IPS-20b (cell line): ENCODE results near the gene GUCY2C.

Experiments
- H3K27ac ChIP-seq: one replicate; pipeline ENCODE4 v1.5.1; 2013; ENCODE audit warnings: low read length
- H3K27me3 ChIP-seq: 2 replicates; pipeline ENCODE4 v1.6.1; 2013; ENCODE audit warnings: mild to moderate bottlenecking, low read length, inconsistent platforms; ENCODE audit not compliant: insufficient read depth
- H3K36me3 ChIP-seq: 2 replicates; pipeline ENCODE4 v1.6.1; 2013; ENCODE audit warnings: low read depth, mild to moderate bottlenecking, inconsistent platforms, low read length, moderate library complexity; ENCODE audit not compliant: insufficient read depth
- H3K4me1 ChIP-seq: 2 replicates; pipeline ENCODE4 v1.6.1; 2013; ENCODE audit warnings: mild to moderate bottlenecking, control low read depth, inconsistent platforms, low read length, moderate library complexity; ENCODE audit not compliant: insufficient read depth
- H3K4me3 ChIP-seq: 2 replicates; pipeline ENCODE4 v1.5.1; 2013; ENCODE audit warnings: mild to moderate bottlenecking, low read length, inconsistent platforms
- H3K9ac ChIP-seq: 2 replicates; pipeline ENCODE4 v1.6.1; 2013; ENCODE audit warnings: low read depth, mild to moderate bottlenecking, inconsistent platforms, low read length, moderate library complexity
- H3K9me3 ChIP-seq: 2 replicates; pipeline ENCODE4 v1.6.1; 2013; ENCODE audit warnings: mild to moderate bottlenecking, low read depth, low read length, inconsistent platforms; ENCODE audit not compliant: insufficient read depth

Gene GUCY2C

DNA sequence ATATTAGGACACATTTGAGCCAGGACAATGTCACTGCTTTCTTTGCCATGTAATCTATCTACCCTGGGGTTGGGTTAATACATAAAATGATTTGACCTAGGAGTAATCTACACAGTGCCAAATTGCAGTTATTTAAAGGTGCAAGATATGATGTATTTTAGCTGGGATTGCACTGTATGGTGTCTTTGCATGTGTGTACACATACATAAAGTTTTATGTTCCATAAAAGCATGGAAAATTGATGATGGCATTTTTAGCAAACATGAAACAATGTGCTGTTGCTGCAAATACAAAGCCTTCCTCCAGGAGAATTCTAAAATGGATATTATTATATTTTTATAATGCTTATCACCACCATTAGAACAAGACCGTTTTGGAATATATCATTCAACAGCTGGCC, 104.7 kb downstream of the GUCY2C start:
- H3K27me3 ChIP-seq, result no peaks in the 10 kb centered on the region
- no peaks in the 10 kb centered on the region for H3K4me1 ChIP-seq
- no peak overlapping the region for H3K9ac ChIP-seq
- no peaks in the 10 kb centered on the region for H3K36me3 ChIP-seq
- H3K4me3 ChIP-seq, result no peak overlapping the region
- H3K27ac ChIP-seq, result no peak overlapping the region
- H3K9me3 ChIP-seq, result no peaks in the 10 kb centered on the region

DNA sequence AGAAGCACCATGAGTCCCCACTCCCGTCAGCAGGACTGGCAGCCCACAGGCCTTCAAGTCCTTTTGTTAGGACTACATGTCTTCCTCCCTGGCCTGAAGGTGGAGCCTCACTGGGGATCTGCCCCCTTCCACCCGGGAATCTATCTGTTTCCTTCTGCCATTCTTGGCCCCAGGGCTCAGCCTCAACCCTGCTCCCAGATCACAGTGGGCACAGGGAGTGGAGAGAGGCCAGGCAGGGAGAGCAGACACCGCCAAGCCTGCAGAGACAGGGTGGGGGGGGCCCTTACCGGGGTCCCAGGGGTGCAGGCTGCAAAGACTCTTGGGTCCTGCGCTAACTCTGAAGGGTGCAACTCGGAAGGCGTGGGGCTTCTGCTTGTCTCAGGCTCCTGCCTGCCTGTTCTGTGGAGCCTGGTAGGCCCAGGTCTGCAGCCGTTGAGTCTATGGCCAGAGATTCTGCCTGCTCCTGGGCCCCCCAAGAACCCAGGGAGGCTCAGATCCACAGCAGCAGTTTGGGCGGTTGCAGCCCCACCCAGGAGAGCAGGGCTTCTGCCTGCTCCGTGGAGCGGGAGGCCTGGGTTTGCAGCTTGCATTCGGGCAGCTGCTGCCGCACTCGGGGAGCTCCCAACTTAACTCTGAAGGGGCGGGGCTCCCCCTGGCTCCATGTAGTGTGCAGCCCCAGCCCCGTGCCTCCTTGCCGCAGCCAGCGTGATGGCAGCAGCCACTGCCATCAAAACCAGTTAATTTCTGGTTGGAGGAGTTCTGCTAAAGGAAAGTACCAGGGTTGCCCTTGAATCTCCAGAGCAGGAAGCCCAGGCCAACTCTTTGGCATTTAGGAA, 107.0 kb downstream of the GUCY2C start:
- H3K27ac ChIP-seq, result no peak overlapping the region
- H3K27me3 ChIP-seq, result no peaks in the 10 kb centered on the region
- H3K4me1 ChIP-seq, result no peaks in the 10 kb centered on the region
- H3K36me3 ChIP-seq, result no peaks in the 10 kb centered on the region
- no peaks in the 10 kb centered on the region for H3K9me3 ChIP-seq
- H3K4me3 ChIP-seq, result no peak overlapping the region
- H3K9ac ChIP-seq, result no peak overlapping the region

DNA sequence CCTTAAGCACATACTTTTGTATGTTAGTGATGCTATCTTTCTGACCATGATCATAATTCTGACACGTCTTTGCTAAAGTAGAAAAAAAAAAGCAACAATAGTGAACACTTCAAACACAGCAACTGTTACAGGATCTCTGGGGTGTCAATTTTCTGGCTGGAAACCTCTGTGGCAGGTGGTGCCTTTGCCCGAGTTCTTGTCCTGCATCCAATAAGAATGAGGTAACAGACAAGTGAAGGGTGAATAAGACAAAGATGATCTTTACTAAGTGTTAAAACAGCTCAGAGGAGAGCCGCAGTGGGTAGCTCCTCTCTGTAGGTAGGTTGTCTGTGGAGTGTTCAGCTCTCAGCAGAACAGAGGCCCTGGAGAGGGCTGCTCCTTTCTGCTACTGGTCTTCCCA, 107.8 kb downstream of the GUCY2C start:
- H3K9ac ChIP-seq, result no peak overlapping the region
- no peak overlapping the region for H3K4me3 ChIP-seq
- H3K27ac ChIP-seq, result no peak overlapping the region
- no peaks in the 10 kb centered on the region for H3K4me1 ChIP-seq
- no peaks in the 10 kb centered on the region for H3K36me3 ChIP-seq
- H3K9me3 ChIP-seq, result no peaks in the 10 kb centered on the region
- H3K27me3 ChIP-seq, result no peaks in the 10 kb centered on the region

DNA sequence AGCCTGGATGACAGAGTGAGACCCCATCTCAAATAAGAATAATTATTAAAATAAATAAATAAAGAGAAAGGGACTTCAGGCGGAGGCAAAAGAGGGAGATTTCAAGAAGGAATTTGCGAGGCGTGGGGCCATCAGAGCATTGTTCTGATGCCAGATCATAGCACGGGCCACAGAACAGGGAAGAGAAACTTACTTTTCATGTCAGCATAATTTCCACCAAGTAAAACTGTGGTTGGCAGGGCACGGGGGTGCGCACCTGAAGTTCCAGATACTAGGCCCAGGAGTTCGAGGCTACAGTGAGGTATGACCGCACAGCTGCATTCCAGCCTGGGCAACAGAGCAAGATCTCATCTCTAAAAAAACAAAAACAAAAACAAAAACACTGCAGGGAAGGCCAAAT, 117.8 kb downstream of the GUCY2C start:
- Histone ChIP-seq H3K4me3 (no peak overlapping the region), H3K27ac (no peak overlapping the region), H3K9ac (no peak overlapping the region), H3K4me1 (no peaks in the 10 kb centered on the region), H3K36me3 (no peaks in the 10 kb centered on the region), H3K27me3 (no peaks in the 10 kb centered on the region), H3K9me3 (no peaks in the 10 kb centered on the region)

DNA sequence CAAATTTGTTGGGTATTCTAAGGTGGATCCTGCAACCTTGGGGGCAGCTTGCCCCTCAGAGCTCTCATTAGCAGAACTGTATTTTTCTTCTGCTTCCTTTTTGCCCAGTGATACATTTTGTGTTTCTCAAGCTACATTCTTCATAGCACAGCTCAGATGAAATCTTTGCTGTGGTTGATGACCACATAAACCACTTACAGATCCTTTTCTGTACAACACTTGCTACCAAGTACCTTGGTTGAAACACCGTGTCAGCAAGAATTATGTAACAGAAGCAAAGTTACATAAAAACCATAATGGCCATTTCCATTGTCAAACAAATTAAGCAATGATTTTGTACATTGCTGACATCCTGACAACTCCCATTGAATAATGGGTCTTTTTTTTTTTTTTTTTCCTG, 119.1 kb downstream of the GUCY2C start:
- no peak overlapping the region for H3K4me3 ChIP-seq
- H3K27me3 ChIP-seq, result no peaks in the 10 kb centered on the region
- H3K36me3 ChIP-seq, result no peaks in the 10 kb centered on the region
- no peaks in the 10 kb centered on the region for H3K4me1 ChIP-seq
- no peaks in the 10 kb centered on the region for H3K9me3 ChIP-seq
- H3K9ac ChIP-seq, result no peak overlapping the region
- no peak overlapping the region for H3K27ac ChIP-seq

DNA sequence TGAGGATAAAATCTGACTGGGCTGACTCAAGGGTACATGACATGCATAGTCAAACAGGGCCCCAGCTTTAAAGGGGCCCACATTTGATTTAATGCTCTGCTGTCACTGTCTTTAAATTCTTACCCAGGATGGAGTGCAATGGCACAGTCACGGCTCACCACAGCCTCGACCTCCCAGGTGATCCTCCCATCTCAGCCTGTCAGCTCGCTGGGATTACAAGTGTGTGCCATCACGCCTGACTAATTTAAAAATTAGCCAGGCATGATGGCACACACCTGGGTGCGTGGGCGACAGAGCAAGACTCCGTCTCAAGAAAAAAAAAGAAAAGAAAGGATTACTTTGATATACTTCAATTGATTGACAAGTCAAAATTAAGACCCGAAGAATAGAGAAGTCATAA, 119.5 kb downstream of the GUCY2C start:
- Histone ChIP-seq H3K4me1 (no peaks in the 10 kb centered on the region), H3K36me3 (no peaks in the 10 kb centered on the region), H3K4me3 (no peak overlapping the region), H3K27ac (no peak overlapping the region), H3K9ac (no peak overlapping the region), H3K9me3 (no peaks in the 10 kb centered on the region), H3K27me3 (no peaks in the 10 kb centered on the region)

DNA sequence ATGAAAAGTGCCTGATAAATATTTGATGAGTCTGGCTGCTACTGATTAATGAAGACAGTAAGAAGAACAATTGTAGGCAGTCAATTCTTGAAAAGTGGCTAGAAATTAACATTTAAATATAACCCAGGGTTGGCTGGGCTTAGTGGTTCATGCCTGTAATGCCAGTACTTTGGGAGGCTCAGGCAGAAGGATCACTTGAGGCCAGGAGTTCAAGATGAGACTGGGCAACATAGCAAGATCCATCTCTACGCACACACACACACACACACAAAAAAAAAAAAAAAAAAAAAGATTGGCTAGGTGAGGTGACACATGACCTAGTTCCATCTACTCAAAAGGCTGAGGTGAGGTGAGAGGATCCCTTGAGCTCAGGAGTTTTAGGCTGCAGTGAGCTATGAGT, 120.8 kb downstream of the GUCY2C start:
- H3K4me1 ChIP-seq, result no peaks in the 10 kb centered on the region
- no peak overlapping the region for H3K4me3 ChIP-seq
- H3K9me3 ChIP-seq, result no peaks in the 10 kb centered on the region
- H3K27me3 ChIP-seq, result no peaks in the 10 kb centered on the region
- no peaks in the 10 kb centered on the region for H3K36me3 ChIP-seq
- H3K27ac ChIP-seq, result no peak overlapping the region
- no peak overlapping the region for H3K9ac ChIP-seq

DNA sequence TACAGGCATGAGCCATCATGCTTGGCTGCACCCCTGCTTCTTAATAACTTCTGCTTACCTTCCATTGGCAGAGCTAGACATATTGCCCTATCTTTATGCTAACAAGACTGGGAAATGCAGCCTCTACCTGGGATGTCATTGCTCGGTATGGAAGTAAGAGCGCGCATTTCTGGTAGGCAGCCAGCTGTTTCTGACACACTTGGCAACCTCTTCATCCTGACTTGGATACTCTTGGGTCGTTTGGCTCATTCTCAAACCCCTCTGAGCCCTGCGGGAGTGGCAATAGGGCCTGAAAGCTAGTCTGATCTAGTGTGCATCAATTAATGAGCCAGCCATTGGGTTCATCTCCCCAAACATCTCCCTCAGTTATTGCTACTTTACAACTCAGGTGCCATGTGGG, 123.3 kb downstream of the GUCY2C start:
- Histone ChIP-seq H3K27ac (no peak overlapping the region), H3K9ac (no peak overlapping the region), H3K4me1 (no peaks in the 10 kb centered on the region; the same call in 1 of the 2 replicates), H3K36me3 (no peaks in the 10 kb centered on the region), H3K9me3 (no peaks in the 10 kb centered on the region), H3K4me3 (no peak overlapping the region), H3K27me3 (peaks cover 8% of the 10 kb centered on the region)

DNA sequence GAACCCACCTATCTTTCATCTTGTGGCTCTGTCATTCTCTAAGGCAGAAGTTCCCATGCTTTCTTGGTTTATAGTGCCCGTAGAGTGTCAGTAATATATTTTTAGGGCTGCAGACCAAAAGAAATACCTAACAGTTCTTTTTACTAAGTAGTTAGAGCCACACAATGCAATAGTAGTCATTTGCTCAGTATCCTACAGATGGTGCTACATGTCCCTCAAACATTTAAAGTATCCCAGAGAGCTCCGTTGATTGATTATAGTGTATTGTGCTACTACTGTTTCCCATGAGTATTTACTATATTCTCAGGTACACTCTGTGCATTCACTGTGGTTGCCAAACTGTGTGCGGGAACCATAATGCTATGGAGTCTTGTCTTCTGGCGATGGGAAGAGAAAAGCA, 124.0 kb downstream of the GUCY2C start:
- Histone ChIP-seq H3K9me3 (no peaks in the 10 kb centered on the region), H3K36me3 (no peaks in the 10 kb centered on the region), H3K27me3 (peaks cover 13% of the 10 kb centered on the region), H3K4me3 (no peak overlapping the region), H3K4me1 (no peaks in the 10 kb centered on the region; the same call in 1 of the 2 replicates), H3K9ac (no peak overlapping the region), H3K27ac (no peak overlapping the region)

DNA sequence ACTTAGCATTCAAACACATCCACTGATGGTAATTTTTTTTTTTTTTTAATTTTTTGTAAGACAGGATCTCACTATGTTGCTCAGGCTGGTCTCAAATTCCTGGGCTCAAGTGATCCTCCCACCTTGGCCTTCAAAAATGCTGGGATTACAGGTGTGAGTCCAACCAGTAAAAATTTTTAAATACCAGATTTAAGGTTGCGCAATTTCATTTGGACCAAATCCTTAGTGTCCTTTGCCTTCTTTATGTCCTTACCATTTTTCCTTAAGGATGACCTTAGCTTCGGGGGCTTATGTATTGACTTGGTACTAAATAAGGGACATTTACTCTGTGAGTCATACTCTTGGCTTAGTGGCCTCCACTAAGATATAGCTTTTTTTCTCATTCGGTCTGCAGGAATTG, 124.6 kb downstream of the GUCY2C start:
- no peaks in the 10 kb centered on the region for H3K36me3 ChIP-seq
- H3K9ac ChIP-seq, result no peak overlapping the region
- H3K4me1 ChIP-seq, result no peaks in the 10 kb centered on the region; the same call in 1 of the 2 replicates
- H3K27ac ChIP-seq, result no peak overlapping the region
- H3K27me3 ChIP-seq, result peaks cover 13% of the 10 kb centered on the region
- no peaks in the 10 kb centered on the region for H3K9me3 ChIP-seq
- H3K4me3 ChIP-seq, result no peak overlapping the region

DNA sequence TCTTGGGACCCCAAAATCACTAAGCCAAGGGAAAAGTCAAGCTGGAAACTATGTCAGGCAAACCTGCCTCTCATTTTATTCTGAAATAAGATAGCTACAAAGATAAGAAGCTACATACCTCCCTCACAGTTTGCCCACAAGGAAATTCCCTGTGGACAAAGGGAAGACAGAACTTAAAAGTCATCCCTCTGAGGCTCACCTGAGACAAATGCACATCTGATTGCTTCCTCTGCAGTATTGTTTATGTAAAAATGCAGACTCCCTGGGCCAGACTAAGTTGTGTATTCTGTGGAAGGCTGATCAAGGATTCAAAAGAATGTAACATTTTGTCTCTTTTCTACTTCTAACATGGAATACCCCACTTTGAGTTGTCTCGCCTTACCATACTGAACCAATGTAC, 126.2 kb downstream of the GUCY2C start:
- no peaks in the 10 kb centered on the region; the same call in 1 of the 2 replicates for H3K4me1 ChIP-seq
- H3K4me3 ChIP-seq, result no peak overlapping the region
- H3K27me3 ChIP-seq, result peaks cover 21% of the 10 kb centered on the region
- no peaks in the 10 kb centered on the region for H3K9me3 ChIP-seq
- H3K9ac ChIP-seq, result no peak overlapping the region
- H3K27ac ChIP-seq, result no peak overlapping the region
- no peaks in the 10 kb centered on the region for H3K36me3 ChIP-seq

DNA sequence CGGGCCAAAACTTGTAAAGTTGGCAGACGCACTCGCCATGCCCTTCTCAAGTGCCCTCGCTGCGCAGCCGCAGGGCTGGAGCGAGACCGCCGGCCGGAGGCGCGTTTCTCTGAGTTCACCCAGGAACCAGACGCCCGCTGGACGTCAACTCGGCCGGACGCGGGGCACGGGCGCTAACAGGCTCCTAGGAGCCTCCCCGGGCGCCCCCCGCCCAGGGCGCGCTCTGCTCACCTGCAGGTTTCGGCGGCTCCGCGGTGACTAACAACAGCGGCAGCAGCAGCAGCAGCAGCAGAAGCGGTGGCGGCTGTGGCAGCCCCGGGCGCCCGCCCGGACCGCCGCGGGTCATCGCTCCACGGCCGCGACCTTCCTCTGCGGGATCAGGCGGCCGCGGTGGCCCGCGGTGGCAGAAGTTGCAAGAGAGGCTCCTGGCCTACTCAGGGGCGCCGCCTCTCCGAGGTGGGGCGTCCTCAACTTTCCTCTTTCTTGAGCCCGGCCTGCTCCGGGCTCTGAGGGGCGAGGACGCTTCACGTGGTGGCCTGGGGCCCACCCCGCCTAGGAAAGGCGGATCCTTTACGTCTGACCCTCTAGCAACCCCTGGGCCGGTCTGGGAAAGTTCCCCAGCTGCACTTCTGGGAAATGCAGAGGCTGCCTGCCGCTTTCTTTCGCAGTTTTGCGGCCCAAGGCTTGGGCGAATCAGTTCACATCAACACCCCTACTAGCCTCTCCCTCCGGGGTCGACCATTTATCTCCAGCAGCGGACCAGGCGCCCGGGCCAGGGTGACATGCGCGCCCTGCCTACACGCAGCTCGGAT, 128.8 kb downstream of the GUCY2C start, which contains the start of gene PLBD1:
PLBD1 (minus strand) TSS at position 533 of the 812 bp plus-strand sequence; CDS start at position 346, 187 bp downstream.
- H3K4me3 ChIP-seq, result peak within 1 kb of the TSS; percentile 61
- H3K36me3 ChIP-seq, result no peaks in the 10 kb centered on the region
- H3K27ac ChIP-seq, result no peak within 1 kb of the TSS
- peaks cover 21% of the 10 kb centered on the region for H3K27me3 ChIP-seq
- peak within 1 kb of the TSS; percentile 57; the same call in 1 of the 2 replicates for H3K9ac ChIP-seq
- no peaks in the 10 kb centered on the region; the same call in 1 of the 2 replicates for H3K4me1 ChIP-seq
- no peaks in the 10 kb centered on the region for H3K9me3 ChIP-seq
